Spinal cord (tissue), 10 donors: ENCODE results near the gene CDSN. TPM values are rescaled to one million over a fixed set of nuclear protein-coding genes. Genes with fewer than 3 reads are reported as not detected.
A peak's percentile ranks its signal among the peaks of the same experiment; 100 is the strongest.

ENCODE experiments used
- DNase-seq, 6 donors: peaks; one replicate each; pipeline versions ENCODE4 v3.0.0 to v3.0.0-alpha.2; 2013 to 2015; ENCODE audit warnings: low spot score in 6 of 6, low read depth in 4 of 6
- H3K27ac ChIP-seq: one replicate; pipeline ENCODE4 v1.5.1; 2013; ENCODE audit warnings: low read depth, low read length, control low read depth
- H3K27me3 ChIP-seq: one replicate; pipeline ENCODE4 v1.6.1; 2013; ENCODE audit warnings: low read length; ENCODE audit not compliant: control insufficient read depth, insufficient read depth
- H3K36me3 ChIP-seq: one replicate; pipeline ENCODE4 v1.6.1; 2013; ENCODE audit warnings: low read length; ENCODE audit not compliant: control insufficient read depth, insufficient read depth
- H3K4me1 ChIP-seq: one replicate; pipeline ENCODE4 v1.6.1; 2013; ENCODE audit warnings: low read length; ENCODE audit not compliant: control insufficient read depth, insufficient read depth
- H3K4me3 ChIP-seq: one replicate; pipeline ENCODE4 v1.5.1; 2013; ENCODE audit warnings: low read depth, low read length, control low read depth
- H3K9me3 ChIP-seq: one replicate; pipeline ENCODE4 v1.6.1; 2013; ENCODE audit warnings: low read length; ENCODE audit not compliant: control insufficient read depth, insufficient read depth
- WGBS: methylation state at CpG from one replicate; pipeline ENCODE4 v1.1.5; 2013; ENCODE audit warnings: missing lambda C conversion rate; ENCODE audit not compliant: insufficient coverage; 5-methylcytosine and 5-hydroxymethylcytosine counted together
- polyA plus RNA-seq, 2 donors: library from polyadenylated mRNA; unstranded; fragments of 120-200 nt; gene quantifications; one replicate each; pipeline ENCODE4 v1.2.1, GENCODE V29; 2013; ENCODE audit not compliant: insufficient read length in 2 of 2
- total RNA-seq, 2 donors: library from RNA; depleted of rRNA in 1 of 2; stranded (reverse); fragments of 120-200 nt in 1 of 2; fragments of >200 nt in 1 of 2; gene quantifications; one replicate each; pipeline versions ENCODE4 v1.2.3 to v1.2.4, GENCODE V29; 2013 to 2014
- donor health status: healthy.

Gene CDSN
- total and polyA plus RNA-seq, 4 donors: 0.09 TPM; not detected in 3

GRCh38 chr6:31131595-31131994, 11.3 kb upstream of the CDSN start:
- DNase-seq: no peak
- Histone ChIP-seq H3K9me3 (no peaks in the 10 kb centered on the region), H3K27me3 (no peaks in the 10 kb centered on the region), H3K36me3 (no peaks in the 10 kb centered on the region), H3K4me1 (no peaks in the 10 kb centered on the region), H3K4me3 (no peak overlapping the region), H3K27ac (no peak overlapping the region)
- 71% methylated on average over 2 of the region's 3 CpGs for WGBS

- H3K27me3 ChIP-seq: no peaks in the 10 kb centered on the region
- WGBS: 90% methylated on average over 3 of the region's 3 CpGs
Observed at GRCh38 chr6:31130751-31131150, 10.5 kb upstream of the CDSN start.

GRCh38 chr6:31129130-31129529, 8.9 kb upstream of the CDSN start:
- no peak for DNase-seq
- Histone ChIP-seq H3K4me3 (no peak overlapping the region), H3K27me3 (no peaks in the 10 kb centered on the region), H3K36me3 (no peaks in the 10 kb centered on the region), H3K4me1 (no peaks in the 10 kb centered on the region), H3K27ac (no peak overlapping the region), H3K9me3 (no peaks in the 10 kb centered on the region)
- WGBS: 61% methylated on average over 3 of the region's 4 CpGs

More at GRCh38 chr6:31130751-31131150, 10.5 kb upstream of the CDSN start:
- Histone ChIP-seq H3K4me1 (no peaks in the 10 kb centered on the region), H3K27ac (no peak overlapping the region), H3K9me3 (no peaks in the 10 kb centered on the region), H3K4me3 (no peak overlapping the region), H3K36me3 (no peaks in the 10 kb centered on the region)
- no peak for DNase-seq

- WGBS: 12% methylated on average over 4 of the region's 8 CpGs
- Histone ChIP-seq H3K27ac (no peak overlapping the region), H3K36me3 (no peaks in the 10 kb centered on the region), H3K27me3 (no peaks in the 10 kb centered on the region), H3K4me3 (no peak overlapping the region), H3K9me3 (no peaks in the 10 kb centered on the region), H3K4me1 (peaks cover 6% of the 10 kb centered on the region)
- DNase-seq: peak in 2 of 6 donors; percentile 61 to 78
Observed at GRCh38 chr6:31128093-31128676, 7.9 kb upstream of the CDSN start.

GRCh38 chr6:31126396-31127175, 6.3 kb upstream of the CDSN start:
- Histone ChIP-seq H3K36me3 (no peaks in the 10 kb centered on the region), H3K27ac (no peak overlapping the region), H3K4me3 (no peak overlapping the region), H3K9me3 (no peaks in the 10 kb centered on the region), H3K4me1 (peaks cover 14% of the 10 kb centered on the region), H3K27me3 (no peaks in the 10 kb centered on the region)
- 61% methylated on average over 13 of the region's 16 CpGs for WGBS
- no peak for DNase-seq

GRCh38 chr6:31125586-31126363, 5.5 kb upstream of the CDSN start:
- no peaks in the 10 kb centered on the region for H3K27me3 ChIP-seq
- no peaks in the 10 kb centered on the region for H3K9me3 ChIP-seq
- no peaks in the 10 kb centered on the region for H3K36me3 ChIP-seq
- no peak for DNase-seq
- WGBS: 69% methylated on average over 12 of the region's 12 CpGs
- peaks cover 14% of the 10 kb centered on the region for H3K4me1 ChIP-seq
- no peak overlapping the region for H3K4me3 ChIP-seq
- no peak overlapping the region for H3K27ac ChIP-seq

- H3K27me3 ChIP-seq: no peaks in the 10 kb centered on the region
- no peak overlapping the region for H3K27ac ChIP-seq
- peak in 1 of 6 donors; percentile 20 for DNase-seq
- no peak overlapping the region for H3K4me3 ChIP-seq
- no peaks in the 10 kb centered on the region for H3K9me3 ChIP-seq
- 52% methylated on average over 4 of the region's 8 CpGs for WGBS
- H3K4me1 ChIP-seq: peaks cover 14% of the 10 kb centered on the region
- H3K36me3 ChIP-seq: no peaks in the 10 kb centered on the region
Observed at GRCh38 chr6:31125162-31125561, 4.9 kb upstream of the CDSN start.

GRCh38 chr6:31122791-31123706, 2.8 kb upstream of the CDSN start:
- WGBS: 59% methylated on average over 14 of the region's 16 CpGs
- no peaks in the 10 kb centered on the region for H3K36me3 ChIP-seq
- peak in 3 of 6 donors; percentile 49 to 85 (median 60) for DNase-seq

More at GRCh38 chr6:31122791-31123706, 2.8 kb upstream of the CDSN start:
- H3K4me3 ChIP-seq: no peak overlapping the region
- H3K9me3 ChIP-seq: no peaks in the 10 kb centered on the region
- no peaks in the 10 kb centered on the region for H3K27me3 ChIP-seq
- H3K27ac ChIP-seq: no peak overlapping the region
- H3K4me1 ChIP-seq: peaks cover 14% of the 10 kb centered on the region
